ENCODE data around the gene HYAL3.

The HYAL3 gene

DNA sequence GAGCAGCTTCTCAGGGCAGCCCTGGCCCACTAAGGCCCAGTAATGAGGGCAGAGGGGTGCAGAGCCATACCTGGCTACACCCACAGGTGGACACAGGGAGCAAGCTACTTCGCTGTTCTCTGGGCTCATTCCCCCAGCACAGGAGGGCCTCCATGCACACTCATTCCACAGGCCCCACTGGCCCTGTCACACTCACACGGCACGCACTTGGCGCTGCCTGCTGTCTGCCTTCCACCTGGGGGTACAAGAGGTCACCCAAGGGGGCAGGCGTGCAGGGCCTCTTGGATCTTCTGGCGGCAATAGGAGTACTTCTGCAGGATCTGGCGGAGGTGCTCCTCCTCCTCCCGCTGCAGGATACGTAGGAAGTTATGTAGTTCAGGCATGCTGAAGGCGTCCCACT, 31.1 kb upstream of the HYAL3 start:
- DNase-seq, result no peak

GRCh38 chr3:50327943-50328691, 28.9 kb upstream of the HYAL3 start, which contains the start of gene TUSC2:
TUSC2 (minus strand) TSS chr3:50328223; CDS start chr3:50328099, 124 bp downstream.
- DNase-seq, result peak; percentile 58 to 98 (median 93)

DNA sequence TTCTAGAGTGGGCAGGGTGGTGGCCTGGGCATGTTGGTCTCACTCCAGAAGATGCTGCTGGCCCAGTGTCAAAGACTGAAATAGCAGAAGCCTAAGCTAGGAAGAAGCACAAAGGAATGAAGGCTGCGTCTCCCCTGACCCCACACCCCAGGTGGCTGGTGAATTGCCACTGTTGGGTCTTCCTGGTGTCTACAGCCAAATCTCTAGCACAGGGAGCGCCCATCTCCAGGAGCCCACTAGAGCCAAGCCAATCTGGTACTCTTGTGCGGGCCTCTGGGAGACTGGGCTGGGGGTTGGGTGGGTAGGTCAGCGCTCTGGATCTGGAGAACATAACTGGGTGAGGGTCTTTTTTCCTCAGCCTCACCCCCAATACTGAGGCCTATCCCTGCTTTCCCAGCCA, 27.9 kb upstream of the HYAL3 start:
- no peak for DNase-seq

- no peak for DNase-seq
These were observed 27.0 kb upstream of the HYAL3 start for GRCh38 chr3:50326182-50326541.

DNA sequence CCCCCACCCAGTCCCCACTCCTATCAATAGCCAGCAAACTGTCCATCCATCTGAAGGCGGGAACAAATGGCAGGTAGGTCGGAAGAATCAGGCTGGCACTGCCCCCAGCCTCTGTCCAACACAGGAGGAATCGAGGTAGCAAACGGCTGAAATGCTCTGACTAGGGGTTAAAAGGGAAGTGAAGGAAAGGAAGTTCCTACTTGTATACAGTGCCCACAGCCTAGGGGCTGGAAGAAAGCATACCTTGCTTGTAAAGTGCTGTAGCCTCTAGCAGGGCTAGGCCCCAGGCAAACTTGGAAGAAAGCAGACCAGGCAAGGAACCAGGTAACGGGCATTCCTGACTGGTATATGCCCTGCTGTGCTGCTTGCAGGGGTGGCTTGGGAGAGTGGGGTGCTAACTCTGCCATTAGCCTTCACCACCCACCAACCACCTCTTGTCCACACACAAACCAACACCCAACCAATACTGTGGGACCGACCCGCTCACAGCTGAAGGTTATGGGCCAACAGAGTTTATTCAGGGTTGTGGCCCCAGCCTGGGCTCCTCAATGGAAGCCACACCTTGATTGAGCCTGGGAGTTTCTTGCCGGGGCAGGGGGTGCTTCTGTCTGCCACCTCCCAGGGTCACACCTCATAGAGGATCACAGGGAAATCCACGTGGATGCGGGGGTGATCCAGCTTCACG, 26.4 kb upstream of the HYAL3 start:
- no peak for DNase-seq

DNA sequence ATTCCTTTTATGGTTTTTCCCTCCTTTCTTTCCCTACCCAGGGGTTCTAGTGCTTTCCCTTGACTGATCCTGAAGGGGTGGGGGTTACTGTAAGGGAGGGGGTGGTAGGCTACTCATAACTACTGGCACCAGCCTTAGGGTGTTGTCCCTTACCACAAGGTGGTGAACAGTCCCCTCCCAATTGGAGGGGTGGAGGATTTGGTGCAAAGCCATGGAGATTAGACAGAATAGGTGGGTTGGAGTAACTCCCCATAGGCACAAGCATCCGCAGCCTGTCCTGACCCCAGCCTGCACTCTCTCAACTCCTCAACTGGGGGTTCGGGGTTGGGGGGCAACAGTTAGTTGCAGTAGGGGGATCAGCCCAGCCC, 25.9 kb upstream of the HYAL3 start:
- DNase-seq, result no peak

DNA sequence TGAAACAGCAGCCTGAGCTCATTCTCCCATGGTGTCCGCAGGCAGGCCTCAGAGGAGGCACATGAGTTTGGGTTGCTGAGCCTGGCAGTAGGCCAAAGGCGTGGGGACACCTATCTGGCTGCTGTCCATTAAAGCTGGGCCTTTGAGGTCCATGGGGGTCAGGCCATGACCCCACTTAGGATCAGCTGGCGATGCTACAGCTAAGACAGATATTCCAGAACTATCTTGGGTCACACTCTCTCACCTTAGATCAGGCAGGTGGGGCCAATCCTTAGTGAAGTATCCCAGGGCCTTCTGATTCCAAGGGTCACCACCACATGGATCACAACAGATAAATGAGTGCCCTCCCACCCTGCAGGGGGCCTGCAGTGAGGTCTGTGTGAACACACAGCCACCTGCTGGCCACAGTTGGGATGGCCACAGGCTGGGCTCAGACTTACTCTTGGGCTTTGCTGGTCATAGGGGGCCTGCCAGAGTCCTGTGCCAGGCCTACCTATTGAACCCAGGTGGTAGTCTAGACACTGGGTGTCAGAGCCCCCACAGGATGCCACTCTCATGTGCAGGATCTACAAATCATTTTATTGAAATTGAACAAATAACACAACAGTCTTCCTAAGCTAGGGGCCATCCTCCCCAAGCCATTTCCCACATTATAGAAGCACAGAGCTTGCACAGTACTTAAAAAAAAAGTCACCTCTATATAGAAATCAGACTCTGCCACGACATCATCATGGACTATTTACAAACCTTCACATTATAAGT, 25.3 kb upstream of the HYAL3 start:
- DNase-seq, result peak in 33 of 51 donors; percentile 11 to 72 (median 49)

- DNase-seq, result peak in 1 of 51 donors; percentile 10
These were observed 24.5 kb upstream of the HYAL3 start for GRCh38 chr3:50323614-50324199.

- DNase-seq, result peak in 4 of 51 donors; percentile 16 to 33 (median 20)
These were observed 23.9 kb upstream of the HYAL3 start for GRCh38 chr3:50323092-50323600.

DNA sequence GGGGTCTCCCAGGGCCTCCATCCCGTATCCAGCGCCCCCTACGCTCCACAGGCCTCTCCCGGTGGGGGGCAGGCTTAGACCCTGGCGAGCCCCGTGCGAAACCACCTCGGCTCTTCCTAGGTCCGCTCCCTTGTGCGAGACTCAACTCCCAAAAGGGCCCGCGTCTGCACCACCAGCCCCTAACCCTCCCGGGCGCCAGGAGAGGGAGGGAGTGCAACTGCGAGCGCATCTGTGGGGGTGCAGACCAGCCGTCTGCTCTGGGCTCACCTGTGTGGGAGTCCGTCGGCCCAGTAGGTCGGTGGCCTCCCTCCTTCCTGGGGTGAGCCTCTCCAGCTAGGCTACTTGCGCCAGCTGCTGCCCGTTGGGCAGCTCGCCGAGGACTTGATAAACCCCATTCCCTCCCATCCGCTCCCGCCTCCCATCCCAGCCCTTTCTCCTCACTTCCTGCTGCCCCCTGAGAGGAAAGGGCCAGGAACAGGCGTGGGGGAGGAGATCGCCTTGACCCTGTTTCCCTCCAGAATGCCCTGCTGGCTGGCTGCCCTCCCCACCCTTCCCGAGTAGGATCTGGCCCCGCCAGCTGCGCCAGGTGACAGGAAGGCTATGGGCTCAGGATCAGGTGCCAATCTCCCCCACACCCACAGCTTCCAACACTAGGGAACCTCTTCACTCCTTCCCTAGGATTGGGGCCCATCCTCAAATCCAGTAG, 23.3 kb upstream of the HYAL3 start, which contains the start of gene HYAL2:
Gene HYAL2 (minus strand): TSS at position 360 of the 706 bp plus-strand sequence. CDS start 2,256 bp downstream, outside the sequence.
- DNase-seq, result no peak

DNA sequence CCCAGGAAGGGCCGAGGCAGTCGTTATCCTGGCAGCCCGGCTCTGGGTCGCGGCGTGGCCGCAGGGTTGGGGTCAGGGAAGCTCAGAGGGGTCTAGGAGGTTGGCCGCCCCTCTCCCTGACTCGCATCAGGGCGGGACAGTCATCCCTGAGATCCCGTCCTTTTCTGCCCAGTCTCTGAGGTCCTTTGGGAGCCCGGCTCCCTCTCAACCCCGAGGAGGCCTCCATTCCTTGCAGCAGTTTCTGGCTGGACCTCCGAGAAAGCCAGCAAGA, 22.8 kb upstream of the HYAL3 start:
- no peak for DNase-seq

GRCh38 chr3:50321336-50322114, 22.3 kb upstream of the HYAL3 start:
- peak; percentile 71 to 98 (median 89) for DNase-seq

GRCh38 chr3:50320853-50321335, 21.7 kb upstream of the HYAL3 start:
- DNase-seq, result peak in 49 of 51 donors; percentile 59 to 95 (median 87)

- DNase-seq, result no peak
These were observed 20.9 kb upstream of the HYAL3 start for GRCh38 chr3:50319894-50320625.

DNA sequence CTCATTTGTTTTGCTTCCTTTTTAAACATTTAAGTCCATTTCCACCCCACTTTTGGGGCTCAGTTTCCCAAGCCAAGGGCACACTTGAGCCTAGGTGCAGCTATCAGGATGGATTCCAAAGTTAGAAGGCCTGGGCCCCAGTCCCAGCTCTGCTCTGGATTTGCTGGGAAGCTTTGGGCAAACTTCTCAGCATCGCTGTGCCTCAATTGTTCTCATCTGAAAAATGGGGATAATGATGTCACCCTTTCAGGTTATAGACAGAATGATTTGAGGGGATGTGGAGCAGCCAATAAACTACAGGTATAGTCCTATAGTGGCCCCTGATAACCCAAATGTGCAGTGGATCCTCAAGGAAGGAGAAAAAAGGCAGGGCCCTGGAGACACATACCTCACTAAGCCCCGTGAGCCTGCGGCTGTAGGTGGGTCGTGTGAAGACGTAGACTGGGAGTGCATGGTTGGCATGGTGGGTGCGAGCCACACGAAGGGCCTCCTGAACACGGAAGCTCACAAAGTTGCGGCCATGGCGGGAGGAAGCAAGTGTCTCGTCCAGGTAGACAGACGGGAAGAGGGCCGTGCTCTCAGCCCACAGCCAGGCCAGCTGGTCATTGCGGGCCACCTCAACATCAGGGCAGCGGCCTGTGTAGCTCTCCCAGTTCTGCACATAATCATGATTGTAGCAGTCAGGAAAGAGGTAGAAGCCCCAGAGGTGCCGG, 20.1 kb upstream of the HYAL3 start:
- DNase-seq, result no peak

- no peak for DNase-seq
These were observed 19.4 kb upstream of the HYAL3 start for GRCh38 chr3:50318615-50319014.

GRCh38 chr3:50318163-50318562, 19.0 kb upstream of the HYAL3 start:
- no peak for DNase-seq

DNA sequence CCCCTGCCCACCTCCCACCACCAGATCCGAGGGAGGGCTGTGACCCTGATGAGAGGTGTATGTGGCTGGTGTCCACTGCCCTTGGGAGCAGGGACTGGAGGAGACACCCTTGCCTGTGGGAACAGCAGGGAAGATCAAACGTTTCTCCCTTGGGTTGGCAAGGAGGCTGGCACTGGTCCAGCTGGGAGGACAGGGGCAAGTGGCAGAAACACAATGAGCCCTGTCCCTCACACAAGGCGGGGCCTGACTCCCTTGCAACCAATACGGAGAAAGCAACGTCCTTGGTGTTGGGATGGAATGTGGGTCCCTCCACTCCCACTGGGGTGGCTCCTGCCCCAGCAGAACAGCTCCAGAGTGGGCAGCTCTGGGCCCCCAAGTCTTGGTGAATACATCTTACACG, 18.1 kb upstream of the HYAL3 start:
- DNase-seq, result no peak
